GM23338 (cell line): Measurements from ENCODE around the gene CFAP57.

ENCODE experiments used
- CREB1 ChIP-seq: fragments of 250-450 bp; sonication (Bioruptor Pico); IDR thresholded peaks from 2 replicates; pipeline ENCODE4 v1.5.0; 2020; ENCODE audit warnings: low read depth, mild to moderate bottlenecking, moderate library complexity
- EZH2 ChIP-seq: fragments of 200-600 bp; sonication (generic); IDR thresholded peaks from one replicate; pipeline ENCODE4 v1.8.0; 2017; ENCODE audit warnings: antibody characterized with exemption, mild to moderate bottlenecking, low read depth; ENCODE audit not compliant: unreplicated experiment
- EZH2phosphoT487 ChIP-seq: fragments of 200-600 bp; sonication (generic); IDR thresholded peaks from one replicate; pipeline ENCODE4 v1.8.1; 2018; ENCODE audit warnings: antibody characterized with exemption; ENCODE audit not compliant: unreplicated experiment
- JUNB ChIP-seq: IDR thresholded peaks from one replicate; pipeline ENCODE4 v1.6.1; 2016; ENCODE audit warnings: antibody characterized with exemption; ENCODE audit not compliant: unreplicated experiment
- NANOG ChIP-seq: IDR thresholded peaks from 2 replicates; pipeline ENCODE4 v1.6.1; 2016; ENCODE audit warnings: antibody characterized with exemption, borderline replicate concordance
- POLR2AphosphoS5 ChIP-seq: IDR thresholded peaks from 2 replicates; pipeline ENCODE4 v1.6.1; 2016; ENCODE audit warnings: antibody characterized with exemption, low read depth
- STAT1 ChIP-seq: IDR thresholded peaks from one replicate; pipeline ENCODE4 v1.6.1; 2016; ENCODE audit warnings: antibody characterized with exemption; ENCODE audit not compliant: unreplicated experiment
- ZNF114 ChIP-seq: fragments of 250-450 bp; sonication (Bioruptor Pico); IDR thresholded peaks from 2 replicates; pipeline ENCODE4 v1.5.0; 2020; ENCODE audit warnings: mild to moderate bottlenecking, moderate library complexity
- ZNF331 ChIP-seq: fragments of 250-450 bp; sonication (Bioruptor Pico); IDR thresholded peaks from 2 replicates; pipeline ENCODE4 v1.5.0; 2020; ENCODE audit warnings: low read depth, mild to moderate bottlenecking, moderate library complexity
- TF ChIP-seq, protein P1 (sequence below), 2 experiments: fragments of 200-600 bp in 1 of 2; sonication (generic) in 1 of 2; conservative IDR thresholded peaks; 2 replicates each; pipeline versions ENCODE4 v1.5.1 to v1.6.1; 2016 to 2017; ENCODE audit warnings: antibody characterized with exemption in 2 of 2, low read depth in 2 of 2, mild to moderate bottlenecking in 2 of 2, moderate library complexity in 1 of 2
- TF ChIP-seq, protein P2 (sequence below): IDR thresholded peaks from one replicate; pipeline ENCODE4 v1.6.1; 2018; ENCODE audit warnings: antibody characterized with exemption; ENCODE audit not compliant: unreplicated experiment
- TF ChIP-seq, protein P3 (sequence below): IDR thresholded peaks from 2 replicates; pipeline ENCODE4 v1.6.1; 2016; ENCODE audit warnings: antibody characterized with exemption
- TF ChIP-seq, protein P4 (sequence below): fragments of 250-450 bp; sonication (Bioruptor Pico); IDR thresholded peaks from 2 replicates; pipeline ENCODE4 v1.5.0; 2020; ENCODE audit warnings: mild to moderate bottlenecking, moderate library complexity

DNA sequence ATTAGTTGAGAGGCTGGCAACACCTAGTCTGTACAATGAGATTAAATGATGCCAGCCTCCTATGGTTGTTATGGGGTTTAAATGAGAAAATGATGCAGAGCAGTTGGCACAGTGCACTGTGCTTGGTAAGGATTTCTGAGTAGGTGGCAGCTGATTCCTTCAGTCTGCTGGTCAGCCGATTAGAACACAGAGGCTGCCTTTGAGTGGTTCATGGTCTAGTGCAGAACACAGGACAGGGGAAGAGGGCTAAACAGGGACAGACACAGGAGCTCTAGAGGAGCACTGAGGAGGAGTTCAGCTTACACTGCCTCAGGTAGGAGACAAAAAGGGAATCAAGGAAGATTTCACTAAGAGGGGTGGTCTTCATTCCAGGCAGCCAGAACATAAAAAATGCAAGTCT, 130.1 kb downstream of the CFAP57 start:
- TF ChIP-seq POLR2AphosphoS5: no peak
- no peak for TF ChIP-seq EZH2
- TF ChIP-seq, protein P1, sequence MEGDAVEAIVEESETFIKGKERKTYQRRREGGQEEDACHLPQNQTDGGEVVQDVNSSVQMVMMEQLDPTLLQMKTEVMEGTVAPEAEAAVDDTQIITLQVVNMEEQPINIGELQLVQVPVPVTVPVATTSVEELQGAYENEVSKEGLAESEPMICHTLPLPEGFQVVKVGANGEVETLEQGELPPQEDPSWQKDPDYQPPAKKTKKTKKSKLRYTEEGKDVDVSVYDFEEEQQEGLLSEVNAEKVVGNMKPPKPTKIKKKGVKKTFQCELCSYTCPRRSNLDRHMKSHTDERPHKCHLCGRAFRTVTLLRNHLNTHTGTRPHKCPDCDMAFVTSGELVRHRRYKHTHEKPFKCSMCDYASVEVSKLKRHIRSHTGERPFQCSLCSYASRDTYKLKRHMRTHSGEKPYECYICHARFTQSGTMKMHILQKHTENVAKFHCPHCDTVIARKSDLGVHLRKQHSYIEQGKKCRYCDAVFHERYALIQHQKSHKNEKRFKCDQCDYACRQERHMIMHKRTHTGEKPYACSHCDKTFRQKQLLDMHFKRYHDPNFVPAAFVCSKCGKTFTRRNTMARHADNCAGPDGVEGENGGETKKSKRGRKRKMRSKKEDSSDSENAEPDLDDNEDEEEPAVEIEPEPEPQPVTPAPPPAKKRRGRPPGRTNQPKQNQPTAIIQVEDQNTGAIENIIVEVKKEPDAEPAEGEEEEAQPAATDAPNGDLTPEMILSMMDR (conservative IDR thresholded peaks at IDR 0.05; ENCODE audit: low read depth in 2 of 2): no peak
- no peak for TF ChIP-seq JUNB
- no peak for TF ChIP-seq EZH2phosphoT487
- no peak for TF ChIP-seq CREB1 (CRISPR knock-in tag)
- TF ChIP-seq, protein P2, sequence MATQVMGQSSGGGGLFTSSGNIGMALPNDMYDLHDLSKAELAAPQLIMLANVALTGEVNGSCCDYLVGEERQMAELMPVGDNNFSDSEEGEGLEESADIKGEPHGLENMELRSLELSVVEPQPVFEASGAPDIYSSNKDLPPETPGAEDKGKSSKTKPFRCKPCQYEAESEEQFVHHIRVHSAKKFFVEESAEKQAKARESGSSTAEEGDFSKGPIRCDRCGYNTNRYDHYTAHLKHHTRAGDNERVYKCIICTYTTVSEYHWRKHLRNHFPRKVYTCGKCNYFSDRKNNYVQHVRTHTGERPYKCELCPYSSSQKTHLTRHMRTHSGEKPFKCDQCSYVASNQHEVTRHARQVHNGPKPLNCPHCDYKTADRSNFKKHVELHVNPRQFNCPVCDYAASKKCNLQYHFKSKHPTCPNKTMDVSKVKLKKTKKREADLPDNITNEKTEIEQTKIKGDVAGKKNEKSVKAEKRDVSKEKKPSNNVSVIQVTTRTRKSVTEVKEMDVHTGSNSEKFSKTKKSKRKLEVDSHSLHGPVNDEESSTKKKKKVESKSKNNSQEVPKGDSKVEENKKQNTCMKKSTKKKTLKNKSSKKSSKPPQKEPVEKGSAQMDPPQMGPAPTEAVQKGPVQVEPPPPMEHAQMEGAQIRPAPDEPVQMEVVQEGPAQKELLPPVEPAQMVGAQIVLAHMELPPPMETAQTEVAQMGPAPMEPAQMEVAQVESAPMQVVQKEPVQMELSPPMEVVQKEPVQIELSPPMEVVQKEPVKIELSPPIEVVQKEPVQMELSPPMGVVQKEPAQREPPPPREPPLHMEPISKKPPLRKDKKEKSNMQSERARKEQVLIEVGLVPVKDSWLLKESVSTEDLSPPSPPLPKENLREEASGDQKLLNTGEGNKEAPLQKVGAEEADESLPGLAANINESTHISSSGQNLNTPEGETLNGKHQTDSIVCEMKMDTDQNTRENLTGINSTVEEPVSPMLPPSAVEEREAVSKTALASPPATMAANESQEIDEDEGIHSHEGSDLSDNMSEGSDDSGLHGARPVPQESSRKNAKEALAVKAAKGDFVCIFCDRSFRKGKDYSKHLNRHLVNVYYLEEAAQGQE: no peak
- TF ChIP-seq STAT1: no peak
- TF ChIP-seq, protein P3, sequence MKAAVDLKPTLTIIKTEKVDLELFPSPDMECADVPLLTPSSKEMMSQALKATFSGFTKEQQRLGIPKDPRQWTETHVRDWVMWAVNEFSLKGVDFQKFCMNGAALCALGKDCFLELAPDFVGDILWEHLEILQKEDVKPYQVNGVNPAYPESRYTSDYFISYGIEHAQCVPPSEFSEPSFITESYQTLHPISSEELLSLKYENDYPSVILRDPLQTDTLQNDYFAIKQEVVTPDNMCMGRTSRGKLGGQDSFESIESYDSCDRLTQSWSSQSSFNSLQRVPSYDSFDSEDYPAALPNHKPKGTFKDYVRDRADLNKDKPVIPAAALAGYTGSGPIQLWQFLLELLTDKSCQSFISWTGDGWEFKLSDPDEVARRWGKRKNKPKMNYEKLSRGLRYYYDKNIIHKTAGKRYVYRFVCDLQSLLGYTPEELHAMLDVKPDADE: no peak
- TF ChIP-seq ZNF331 (CRISPR knock-in tag): no peak
- TF ChIP-seq NANOG: no peak
- TF ChIP-seq ZNF114 (CRISPR knock-in tag): no peak
- TF ChIP-seq, protein P4, sequence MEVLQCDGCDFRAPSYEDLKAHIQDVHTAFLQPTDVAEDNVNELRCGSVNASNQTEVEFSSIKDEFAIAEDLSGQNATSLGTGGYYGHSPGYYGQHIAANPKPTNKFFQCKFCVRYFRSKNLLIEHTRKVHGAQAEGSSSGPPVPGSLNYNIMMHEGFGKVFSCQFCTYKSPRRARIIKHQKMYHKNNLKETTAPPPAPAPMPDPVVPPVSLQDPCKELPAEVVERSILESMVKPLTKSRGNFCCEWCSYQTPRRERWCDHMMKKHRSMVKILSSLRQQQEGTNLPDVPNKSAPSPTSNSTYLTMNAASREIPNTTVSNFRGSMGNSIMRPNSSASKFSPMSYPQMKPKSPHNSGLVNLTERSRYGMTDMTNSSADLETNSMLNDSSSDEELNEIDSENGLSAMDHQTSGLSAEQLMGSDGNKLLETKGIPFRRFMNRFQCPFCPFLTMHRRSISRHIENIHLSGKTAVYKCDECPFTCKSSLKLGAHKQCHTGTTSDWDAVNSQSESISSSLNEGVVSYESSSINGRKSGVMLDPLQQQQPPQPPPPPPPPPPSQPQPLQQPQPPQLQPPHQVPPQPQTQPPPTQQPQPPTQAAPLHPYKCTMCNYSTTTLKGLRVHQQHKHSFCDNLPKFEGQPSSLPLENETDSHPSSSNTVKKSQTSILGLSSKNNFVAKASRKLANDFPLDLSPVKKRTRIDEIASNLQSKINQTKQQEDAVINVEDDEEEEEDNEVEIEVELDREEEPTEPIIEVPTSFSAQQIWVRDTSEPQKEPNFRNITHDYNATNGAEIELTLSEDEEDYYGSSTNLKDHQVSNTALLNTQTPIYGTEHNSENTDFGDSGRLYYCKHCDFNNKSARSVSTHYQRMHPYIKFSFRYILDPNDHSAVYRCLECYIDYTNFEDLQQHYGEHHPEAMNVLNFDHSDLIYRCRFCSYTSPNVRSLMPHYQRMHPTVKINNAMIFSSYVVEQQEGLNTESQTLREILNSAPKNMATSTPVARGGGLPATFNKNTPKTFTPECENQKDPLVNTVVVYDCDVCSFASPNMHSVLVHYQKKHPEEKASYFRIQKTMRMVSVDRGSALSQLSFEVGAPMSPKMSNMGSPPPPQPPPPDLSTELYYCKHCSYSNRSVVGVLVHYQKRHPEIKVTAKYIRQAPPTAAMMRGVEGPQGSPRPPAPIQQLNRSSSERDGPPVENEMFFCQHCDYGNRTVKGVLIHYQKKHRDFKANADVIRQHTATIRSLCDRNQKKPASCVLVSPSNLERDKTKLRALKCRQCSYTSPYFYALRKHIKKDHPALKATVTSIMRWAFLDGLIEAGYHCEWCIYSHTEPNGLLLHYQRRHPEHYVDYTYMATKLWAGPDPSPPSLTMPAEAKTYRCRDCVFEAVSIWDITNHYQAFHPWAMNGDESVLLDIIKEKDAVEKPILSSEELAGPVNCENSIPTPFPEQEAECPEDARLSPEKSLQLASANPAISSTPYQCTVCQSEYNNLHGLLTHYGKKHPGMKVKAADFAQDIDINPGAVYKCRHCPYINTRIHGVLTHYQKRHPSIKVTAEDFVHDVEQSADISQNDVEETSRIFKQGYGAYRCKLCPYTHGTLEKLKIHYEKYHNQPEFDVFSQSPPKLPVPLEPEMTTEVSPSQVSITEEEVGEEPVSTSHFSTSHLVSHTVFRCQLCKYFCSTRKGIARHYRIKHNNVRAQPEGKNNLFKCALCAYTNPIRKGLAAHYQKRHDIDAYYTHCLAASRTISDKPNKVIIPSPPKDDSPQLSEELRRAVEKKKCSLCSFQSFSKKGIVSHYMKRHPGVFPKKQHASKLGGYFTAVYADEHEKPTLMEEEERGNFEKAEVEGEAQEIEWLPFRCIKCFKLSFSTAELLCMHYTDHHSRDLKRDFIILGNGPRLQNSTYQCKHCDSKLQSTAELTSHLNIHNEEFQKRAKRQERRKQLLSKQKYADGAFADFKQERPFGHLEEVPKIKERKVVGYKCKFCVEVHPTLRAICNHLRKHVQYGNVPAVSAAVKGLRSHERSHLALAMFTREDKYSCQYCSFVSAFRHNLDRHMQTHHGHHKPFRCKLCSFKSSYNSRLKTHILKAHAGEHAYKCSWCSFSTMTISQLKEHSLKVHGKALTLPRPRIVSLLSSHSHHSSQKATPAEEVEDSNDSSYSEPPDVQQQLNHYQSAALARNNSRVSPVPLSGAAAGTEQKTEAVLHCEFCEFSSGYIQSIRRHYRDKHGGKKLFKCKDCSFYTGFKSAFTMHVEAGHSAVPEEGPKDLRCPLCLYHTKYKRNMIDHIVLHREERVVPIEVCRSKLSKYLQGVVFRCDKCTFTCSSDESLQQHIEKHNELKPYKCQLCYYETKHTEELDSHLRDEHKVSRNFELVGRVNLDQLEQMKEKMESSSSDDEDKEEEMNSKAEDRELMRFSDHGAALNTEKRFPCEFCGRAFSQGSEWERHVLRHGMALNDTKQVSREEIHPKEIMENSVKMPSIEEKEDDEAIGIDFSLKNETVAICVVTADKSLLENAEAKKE: no peak
